GM12864 (cell line): ENCODE results near the gene MS4A10.
"Not testable (repeated sequence)": the region's sequence is repeated elsewhere in the genome, so short reads cannot be mapped to it uniquely, and the experiment has no call there.

Source experiments
- DNase-seq: peaks from one replicate; pipeline ENCODE4 v3.0.0-alpha.2; 2011; ENCODE audit warnings: low read depth
- H3K4me3 ChIP-seq: 2 replicates; pipeline ENCODE4 v1.5.1; 2011; ENCODE audit warnings: mild to moderate bottlenecking, low read depth, low read length, control low read depth
- CTCF ChIP-seq: IDR thresholded peaks from 2 replicates; pipeline ENCODE4 v1.5.1; 2011; ENCODE audit warnings: low read depth, mild to moderate bottlenecking, moderate library complexity, low read length, control low read depth, inconsistent platforms; ENCODE audit errors: missing control alignments

Gene MS4A10

DNA sequence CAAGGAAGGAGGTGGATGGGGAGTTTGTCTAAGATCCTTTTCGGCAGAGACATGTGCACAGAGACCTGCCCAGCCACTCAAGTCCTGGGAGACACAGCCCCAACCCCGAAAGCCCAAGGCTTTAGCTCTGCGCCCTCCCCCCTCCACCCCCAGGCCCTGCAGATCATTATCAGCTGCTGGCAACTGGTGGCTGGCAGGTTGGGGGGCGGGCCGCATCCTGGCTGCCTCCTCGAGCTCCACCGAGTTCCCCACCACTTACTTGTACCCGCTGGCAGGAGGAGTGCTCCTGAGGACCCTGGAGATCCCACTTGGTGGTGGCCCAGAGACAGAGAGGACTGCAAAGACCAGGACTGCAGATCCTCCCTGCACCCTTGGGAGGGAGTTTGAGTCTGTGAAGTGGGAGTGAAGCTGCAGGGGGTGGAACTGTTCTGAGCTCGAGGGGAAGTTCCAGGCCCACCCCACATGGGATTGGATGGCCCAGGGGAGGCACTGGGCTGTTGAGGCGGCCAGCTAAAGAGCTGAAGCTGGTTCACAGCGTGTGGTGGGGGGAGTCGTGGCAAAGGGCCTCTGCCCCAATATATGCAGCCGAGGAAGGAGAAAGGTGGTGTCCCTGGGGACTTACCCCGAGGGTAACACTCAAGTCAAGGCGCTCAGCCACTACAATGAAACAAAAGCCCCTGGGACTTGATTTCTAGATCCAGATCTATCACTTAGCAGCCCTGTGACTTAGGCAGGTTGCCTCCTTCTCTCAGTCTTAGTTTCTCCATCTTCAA is 36.9 kb downstream of the MS4A10 start:
- H3K4me3 ChIP-seq: no peak overlapping the region
- no peak for TF ChIP-seq CTCF
- no peak for DNase-seq

GRCh38 chr11:60823745-60824306 is 38.7 kb downstream of the MS4A10 start:
- not testable (repeated sequence) for DNase-seq, H3K4me3 ChIP-seq

- H3K4me3 ChIP-seq: no peak overlapping the region
- no peak for TF ChIP-seq CTCF
- no peak for DNase-seq
Measured at GRCh38 chr11:60825118-60825517, 40.0 kb downstream of the MS4A10 start.

DNA sequence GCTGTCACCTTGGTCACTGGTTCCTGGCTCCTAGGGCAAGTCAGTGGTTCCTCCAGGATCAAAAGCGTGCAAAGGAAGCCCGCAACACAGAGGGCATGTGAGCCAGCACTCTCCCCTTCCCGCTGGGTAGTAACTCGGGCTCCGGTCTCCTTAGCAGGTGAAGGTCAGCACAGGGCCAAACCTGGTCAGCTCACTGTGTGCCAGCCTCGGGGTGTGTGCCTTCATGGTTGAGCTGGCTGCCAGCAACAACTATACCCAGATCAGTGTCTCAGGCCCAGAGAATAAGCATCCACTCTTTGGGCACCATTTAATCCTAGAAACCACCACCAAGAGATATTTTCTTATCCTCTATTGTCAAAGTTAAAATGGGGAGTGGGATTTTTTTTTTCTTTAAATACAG is 40.7 kb downstream of the MS4A10 start:
- H3K4me3 ChIP-seq: no peak overlapping the region
- TF ChIP-seq CTCF: no peak
- no peak for DNase-seq

- H3K4me3 ChIP-seq: no peak overlapping the region
- no peak for TF ChIP-seq CTCF
- DNase-seq: no peak
Measured at GRCh38 chr11:60830478-60831142, 45.5 kb downstream of the MS4A10 start.

DNA sequence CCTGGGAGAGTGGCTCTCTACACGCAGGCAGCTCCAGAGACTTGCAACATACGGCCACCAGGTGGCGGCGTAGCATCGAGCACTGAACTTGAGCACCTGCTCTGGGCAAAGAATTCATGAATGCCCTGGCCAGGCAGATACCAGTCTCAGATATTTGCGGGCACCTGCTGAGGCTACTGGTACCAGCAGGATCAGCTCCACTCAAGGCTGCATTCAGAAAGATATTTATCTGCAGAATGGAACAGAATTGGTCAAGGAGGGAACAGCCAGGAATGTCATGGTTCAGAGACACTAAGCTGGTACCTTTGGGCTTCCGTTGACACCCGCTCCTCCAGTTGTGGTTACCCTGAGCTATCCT is 46.0 kb downstream of the MS4A10 start:
- peak; percentile 91 for TF ChIP-seq CTCF
- no peak overlapping the region for H3K4me3 ChIP-seq
- peak; percentile 44 for DNase-seq

DNA sequence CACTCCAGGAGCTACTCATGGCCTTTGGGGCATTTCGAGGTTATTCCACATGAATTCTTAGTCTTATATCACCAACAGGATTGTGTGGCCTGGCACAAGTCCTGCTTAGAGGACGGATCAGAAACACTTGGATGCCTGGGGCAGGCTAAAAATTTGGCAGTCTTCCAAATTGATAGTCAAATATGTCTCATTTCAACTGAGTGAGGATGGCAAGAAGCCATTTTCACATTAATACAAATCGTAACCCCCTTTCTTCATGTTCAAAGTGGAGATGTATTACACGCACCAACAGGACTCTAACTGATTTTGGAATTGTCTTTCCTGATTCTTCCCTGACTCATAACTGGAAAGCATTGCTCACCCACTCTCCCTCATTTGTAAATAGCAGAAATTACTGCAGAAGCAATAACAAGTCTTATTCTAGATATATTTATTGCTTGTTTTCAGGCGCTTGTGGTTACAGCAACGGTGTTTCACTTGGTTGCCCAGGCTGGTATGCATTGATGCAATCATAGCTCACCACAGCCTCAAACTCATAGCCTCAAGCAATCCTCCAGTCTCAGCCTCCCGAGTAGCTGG is 46.5 kb downstream of the MS4A10 start:
- no peak overlapping the region for H3K4me3 ChIP-seq
- DNase-seq: no peak
- TF ChIP-seq CTCF: no peak
